IMR-90 (cell line): ENCODE data around the gene MRTFA.

Experiments
- MXI1 ChIP-seq: IDR thresholded peaks from 2 replicates; pipeline ENCODE4 v1.6.1; 2012; ENCODE audit warnings: low read depth, mild to moderate bottlenecking, low read length, moderate library complexity, borderline replicate concordance
- POLR2A ChIP-seq: IDR thresholded peaks from 2 replicates; pipeline ENCODE4 v1.6.1; 2012; ENCODE audit warnings: mild to moderate bottlenecking, low read depth, low read length

DNA sequence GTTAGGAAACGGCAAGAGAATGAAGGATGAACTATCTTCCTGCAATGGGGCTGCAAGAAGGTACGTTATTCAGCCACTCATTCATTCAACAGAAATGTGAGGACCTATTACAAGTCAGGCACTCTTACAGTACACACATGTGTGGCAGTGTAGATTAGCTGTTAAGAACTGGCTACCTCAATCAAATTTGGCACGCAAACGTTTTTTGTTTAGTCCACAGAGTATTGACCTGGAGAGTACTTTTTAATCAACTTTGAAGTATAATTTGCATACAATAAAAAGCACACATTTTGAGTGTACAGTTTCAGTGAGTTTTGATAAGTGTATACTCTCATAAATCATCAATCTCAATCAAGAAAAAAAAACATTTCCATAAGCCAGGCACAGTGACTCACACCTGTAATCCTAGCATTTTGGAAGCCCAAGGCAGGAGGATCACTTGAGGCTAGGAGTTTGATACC, 24.2 kb downstream of the MRTFA start:
- TF ChIP-seq MXI1 (no peak), POLR2A (no peak)
